ENCODE measurements around the gene TOR1A.
"Not testable (repeated sequence)": the region's sequence is repeated elsewhere in the genome, so short reads cannot be mapped to it uniquely, and the experiment has no call there.

TOR1A gene

DNA sequence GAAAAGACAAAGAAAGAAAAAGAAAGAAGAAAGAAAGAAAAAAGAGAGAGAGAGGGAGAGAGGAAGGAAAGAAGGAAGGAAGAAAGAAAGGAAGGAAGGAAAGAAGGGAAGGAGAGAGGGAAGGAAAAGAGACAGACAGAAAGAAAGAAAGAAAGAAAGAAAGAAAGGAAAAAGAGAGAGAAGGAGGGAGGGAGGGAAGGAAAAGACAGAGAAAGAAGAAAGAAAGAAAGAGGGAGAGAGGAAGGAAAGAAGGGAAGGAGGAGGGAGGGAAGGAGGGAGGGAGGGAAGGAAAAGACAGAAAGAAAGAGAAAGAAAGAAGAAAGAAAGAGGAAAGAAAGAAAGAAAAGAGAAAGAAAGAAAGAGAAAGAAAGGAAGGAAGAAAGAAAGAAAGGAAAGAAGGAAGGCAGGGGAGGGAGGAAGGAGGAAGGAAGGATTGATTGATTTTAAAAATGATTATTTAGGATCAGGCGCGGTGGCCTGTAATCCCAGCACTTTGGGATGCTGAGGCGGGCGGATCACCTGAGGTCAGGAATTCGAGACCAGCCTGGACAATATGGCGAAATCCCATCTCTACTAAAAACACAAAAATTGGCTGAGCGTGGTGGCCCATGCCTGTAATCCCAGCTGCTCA lies 44.3 kb downstream of the TOR1A start:
- DNase-seq = no peak

DNA sequence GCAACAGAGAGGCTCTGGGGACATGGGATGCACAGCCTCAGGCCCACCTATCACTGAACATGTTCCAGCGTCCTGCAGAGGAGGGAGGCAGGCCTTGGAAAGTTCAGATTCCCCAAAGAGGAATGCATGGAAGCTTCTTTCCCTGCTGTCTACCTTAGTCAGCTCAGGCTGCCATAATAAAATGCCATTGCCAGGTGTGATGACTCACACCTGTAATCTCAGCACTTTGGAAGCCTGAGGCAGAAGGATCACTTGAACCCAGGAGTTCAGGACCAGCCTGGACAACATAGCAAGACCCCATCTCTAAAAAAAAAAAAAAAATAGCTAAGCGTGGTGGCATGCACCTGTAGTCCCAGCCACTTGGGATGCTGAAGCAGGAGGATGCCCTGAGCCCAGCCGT lies 45.5 kb downstream of the TOR1A start:
- DNase-seq = no peak

DNA sequence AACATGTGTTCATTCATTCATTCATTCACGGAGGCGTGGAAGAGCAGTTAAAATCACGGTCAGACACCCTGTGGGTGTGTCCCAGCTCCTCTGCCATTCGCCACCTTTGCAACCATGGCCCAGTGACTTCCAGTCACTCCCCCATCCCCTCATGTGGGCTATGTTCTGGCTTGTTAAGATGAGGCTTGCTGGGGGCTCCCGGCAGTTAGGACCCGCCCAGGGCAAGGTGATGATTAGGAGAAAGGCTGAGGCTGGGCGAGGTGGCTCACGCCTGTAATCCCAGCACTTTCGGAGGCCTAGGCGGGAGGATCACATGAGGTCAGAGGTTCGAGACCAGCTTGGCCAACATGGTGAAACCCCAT lies 46.2 kb downstream of the TOR1A start:
- no peak for DNase-seq

DNA sequence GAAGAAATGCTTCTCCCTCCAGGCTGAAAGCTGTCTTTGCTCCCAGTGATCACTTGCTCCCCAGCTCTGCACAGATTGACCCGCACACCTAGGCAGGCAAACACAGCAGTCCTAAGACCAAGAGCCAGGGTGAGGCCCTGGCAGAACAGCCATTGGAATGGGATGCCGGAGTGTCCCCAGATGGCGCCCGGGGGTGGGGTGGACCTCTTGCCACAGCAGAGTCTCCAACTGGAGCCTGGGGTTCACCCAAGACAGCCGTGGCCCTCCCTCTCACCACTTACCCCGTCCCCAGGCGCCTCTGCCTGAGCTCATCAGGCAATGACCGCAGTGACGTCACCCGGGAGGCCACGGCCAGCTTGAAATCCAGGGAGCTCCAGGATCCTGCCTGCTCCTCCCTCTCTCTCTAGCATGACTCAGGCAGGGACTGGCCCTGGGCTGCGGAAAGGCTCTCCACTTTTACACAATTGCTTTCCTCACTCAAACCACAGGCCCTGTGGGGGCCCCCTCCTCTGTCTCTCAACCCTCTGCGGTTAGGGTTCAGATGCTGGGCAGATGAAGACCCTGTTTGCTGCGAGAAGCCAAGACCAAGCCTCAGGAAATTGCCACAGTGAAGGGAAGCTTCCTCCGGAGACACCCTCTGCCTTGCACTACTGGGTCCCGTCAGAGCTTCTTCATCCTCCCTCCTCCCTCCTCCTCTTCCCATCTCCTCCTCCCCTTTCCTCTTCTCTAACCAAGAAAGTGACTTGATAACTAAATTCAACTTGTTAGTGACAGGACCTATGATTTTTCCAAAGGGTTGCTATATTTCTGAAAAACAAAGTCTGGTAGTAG lies 46.8 kb downstream of the TOR1A start:
- DNase-seq = peak; percentile 23

DNA sequence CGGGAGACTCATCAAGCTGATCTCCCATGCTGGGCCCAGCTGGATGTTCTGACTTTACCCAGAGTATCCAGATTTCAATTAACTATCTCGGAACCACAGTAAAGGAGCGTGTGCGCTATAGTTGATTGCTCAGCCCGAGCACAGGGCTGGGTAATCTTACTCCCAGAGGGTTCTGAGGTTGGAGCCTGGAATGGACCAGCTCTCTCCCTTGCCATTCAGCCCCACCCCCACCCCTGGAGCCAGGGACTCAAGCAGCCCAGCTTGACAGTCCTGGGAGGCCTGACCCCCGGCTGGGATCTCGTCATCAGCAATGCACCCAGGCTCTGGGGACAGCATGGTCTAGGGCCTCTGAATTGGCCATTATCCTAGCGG lies 47.4 kb downstream of the TOR1A start:
- DNase-seq = no peak

DNA sequence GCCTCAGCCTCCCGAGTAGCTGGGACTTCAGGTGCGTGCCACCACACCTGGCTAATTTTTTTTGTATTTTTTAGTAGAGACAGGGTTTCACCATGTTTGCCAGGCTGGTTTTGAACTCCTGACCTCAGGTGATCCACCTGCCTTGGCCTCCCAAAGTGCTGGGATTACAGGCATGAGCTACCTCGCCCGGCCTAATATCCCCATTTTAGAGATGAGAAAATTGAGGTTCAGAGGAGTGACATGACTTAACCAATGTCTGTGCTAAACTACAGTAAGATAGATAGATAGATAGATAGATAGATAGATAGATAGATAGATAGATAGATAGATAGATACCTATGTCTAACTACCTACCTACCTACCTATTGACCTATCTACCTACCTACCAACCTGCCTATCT lies 47.8 kb downstream of the TOR1A start:
- not testable (repeated sequence) for DNase-seq

DNA sequence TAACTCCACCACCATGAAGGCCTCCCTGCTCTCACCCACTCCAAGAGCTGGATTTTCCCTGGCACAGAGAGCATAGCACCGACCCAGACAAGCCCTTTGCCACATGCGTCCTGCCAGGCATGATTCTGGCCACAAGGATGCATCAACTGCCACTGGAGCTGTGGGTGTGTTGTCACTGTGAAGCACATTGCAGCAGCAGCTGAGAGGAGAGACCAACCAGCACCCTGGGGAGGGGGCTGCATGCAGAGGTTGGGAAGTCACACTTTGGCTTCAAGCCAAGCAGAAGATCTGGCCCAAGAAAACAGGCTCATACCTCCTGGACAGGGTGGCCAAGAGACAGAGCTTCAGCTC lies 48.5 kb downstream of the TOR1A start:
- no peak for DNase-seq

DNA sequence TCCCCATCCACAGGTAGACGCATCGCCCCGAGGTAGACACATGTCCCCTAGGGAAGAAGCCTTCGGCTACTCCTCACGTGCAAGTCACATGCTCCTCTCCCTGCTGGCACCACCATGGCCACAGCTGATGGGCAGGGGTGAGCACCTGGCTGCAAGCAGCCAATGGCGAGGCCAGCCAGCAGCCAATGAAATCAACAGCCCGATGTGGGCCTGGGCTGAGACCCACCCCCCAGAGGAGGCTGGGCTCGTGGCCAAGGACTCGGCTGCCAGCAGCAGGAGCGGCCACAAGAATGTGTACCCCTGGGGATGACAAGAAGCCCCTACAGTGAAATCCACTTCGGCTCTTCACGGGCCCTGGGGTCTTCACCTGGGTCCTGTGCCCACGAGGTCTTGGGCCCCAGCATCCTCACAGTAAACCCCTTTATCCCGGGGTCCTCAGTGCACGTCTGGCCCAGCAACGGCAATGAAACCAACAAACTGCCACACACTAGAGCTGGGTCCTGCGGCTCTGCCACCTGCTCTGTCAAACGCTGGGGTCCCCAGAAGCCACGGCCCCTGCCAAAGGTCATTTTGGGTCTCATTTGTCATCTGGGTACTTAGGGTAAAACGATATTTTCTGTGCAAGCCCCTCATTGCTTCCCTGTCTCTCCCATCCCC lies 49.0 kb downstream of the TOR1A start:
- no peak for DNase-seq

DNA sequence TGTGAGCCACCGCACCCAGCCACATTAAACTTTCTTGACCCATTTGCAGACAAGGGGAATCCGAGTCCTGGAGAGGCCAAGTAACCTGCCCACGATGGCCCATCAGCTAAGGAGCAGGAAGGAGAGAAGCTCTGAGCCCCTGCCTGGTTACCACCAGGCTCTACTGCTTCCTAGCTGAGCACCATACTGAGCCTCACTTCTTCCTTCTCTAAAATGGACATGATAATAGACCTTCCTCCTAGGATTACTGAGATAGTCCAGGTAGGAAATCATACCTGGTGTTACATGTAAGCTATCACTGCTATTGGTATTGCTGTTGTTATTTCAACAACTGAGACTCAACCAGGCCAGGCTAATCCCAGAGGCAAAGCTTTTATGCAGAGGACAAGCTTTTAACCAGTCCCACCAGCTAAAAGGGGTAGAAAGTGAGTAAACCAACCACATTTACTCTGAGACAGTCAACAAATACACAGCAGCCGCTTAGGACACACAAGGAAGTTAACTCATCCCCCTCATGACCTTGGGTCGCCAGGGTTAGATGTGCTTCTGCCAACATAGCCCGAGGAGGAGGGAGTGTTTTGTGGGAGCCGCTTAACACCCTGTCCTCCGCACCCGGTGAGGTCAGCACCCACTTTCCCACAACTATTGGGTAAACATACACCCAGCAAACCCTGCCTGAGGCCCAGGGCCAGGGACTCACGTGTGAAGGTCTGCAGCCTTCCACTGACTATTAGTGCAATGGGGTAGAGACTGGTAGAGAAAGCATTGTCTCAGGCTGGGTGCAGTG lies 50.5 kb downstream of the TOR1A start:
- no peak for DNase-seq

DNA sequence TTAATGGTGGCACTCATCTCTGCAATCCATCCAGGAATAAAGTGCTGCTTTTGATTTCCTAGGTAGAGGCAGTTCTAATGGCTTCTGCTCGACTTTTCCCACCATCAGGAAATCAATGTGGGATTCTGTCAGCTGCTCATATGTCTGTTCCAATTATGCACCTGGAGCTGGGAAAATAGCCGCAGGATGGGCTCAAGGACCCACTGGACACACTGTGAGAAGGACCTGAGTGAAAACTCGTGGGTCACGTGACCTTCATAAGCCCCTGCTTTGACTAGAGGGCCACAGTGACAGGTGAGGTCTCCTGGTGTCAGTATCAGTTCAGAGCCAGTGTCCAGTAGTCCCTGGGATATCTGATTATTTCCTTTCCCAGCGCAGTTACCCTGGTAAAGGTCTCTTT lies 53.2 kb downstream of the TOR1A start:
- DNase-seq = no peak

DNA sequence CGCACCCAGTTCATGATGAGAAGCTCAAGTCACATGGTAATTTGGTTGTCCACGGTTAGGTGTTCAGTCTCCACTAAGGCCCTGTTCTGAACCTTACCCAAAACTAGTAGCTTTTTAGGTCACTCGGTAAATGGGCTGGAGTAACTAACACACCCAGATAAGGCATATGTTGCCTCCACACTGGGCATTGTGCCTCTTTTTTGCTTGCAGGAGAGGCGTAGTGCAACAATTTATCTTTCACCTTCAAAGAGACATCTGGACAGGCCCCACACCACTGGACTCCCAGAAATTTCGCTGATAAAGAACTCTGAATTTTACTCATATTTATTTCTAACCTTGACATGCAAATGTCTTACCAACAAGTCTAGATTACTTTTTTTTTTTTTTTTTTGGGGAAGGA lies 54.3 kb downstream of the TOR1A start:
- no peak for DNase-seq

DNA sequence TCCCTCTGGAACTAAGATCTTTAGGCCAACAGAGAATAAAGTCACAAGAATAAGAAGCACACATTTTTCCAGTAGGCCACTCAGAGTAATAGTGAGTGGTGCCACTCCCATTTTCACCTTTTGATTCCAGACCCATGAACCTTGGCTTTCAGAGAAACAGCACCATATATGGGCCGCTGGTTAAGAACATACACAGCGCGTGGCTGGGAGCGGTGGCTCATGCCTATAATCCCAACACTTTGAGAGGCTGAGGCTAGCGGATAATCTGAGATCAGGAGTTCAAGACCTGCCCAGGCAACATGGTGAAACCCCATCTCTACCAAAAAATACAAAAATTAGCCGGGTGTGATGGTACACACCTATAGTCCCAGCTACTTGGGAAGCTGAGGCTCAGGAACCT lies 55.5 kb downstream of the TOR1A start:
- no peak for DNase-seq

DNA sequence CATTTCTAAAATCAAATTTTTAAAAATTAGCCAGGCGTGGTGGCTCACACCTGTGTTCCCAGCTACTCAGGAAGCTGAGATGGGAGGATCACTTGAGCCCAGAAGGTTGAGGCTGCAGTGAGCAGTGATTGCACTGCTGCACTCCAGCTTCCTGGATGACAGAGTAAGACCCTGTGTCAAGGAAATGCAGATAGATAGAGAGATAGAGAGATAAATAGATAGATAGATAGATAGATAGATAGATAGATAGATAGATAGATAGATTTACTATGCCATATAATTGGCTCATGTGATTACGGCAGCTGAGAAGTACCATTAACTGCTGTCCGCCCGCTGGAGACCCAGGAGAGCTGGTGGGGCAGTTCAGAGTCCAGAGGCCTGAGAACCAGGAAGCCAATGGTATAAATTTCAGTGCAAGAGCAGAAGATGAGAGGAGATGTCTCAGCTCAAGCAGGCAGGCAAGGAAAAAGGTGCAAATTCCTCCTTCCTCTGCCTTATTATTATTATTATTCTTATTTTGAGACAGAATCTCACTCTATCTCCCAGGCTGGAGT lies 58.1 kb downstream of the TOR1A start:
- DNase-seq = no peak

DNA sequence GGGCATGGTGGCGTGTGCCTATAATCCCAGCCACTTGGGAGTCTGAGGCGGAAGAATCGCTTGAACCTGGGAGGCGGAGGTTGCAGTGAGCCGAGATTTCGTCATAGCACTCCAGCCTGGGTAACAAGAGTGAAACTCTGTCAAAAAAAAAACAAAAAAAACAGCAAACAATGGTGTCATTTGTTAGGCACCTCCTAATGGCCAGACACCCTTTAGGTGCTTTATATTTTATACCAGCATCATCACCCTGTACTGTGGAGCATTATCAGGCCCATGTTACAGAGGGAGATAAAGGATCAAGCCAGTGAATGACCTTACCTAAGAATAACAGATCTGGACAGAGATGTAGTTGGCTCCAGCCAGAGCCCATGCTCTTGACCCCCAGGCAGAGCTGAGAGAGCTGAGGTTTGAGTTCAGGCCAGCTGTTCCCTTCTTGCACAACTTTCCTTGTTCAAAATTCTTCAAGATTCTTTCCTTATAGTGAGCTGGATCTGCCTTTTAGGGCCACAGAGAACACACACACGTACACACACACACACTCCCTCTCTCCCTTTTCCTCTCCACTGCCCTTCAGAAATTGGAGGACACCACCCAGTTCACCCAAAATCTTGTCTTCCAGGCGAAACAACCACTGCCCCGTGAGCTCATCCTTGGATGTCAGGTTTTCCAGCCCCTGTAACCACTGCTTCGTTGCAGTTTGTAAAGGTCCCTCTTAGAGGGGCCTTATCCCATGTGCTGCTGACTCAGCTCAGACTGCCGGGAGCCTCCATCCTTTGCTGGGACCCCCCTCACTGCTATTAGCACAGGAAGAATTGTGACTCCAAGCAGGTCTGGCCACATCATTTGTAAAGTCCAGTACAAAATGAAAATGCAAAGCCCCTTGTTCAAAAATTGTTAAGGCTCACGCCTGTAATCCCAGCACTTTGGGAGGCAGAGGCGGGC lies 60.7 kb downstream of the TOR1A start:
- DNase-seq = no peak

Data from activated gamma-delta T cell treated with Interleukin-2 at 50 U/mL for 16 hours (primary cell).